C4-2B (cell line): ENCODE data around the gene CBX7.

Experiments
- CTCF ChIP-seq: fragments of 450-650 bp; conservative IDR thresholded peaks from 2 replicates; pipeline ENCODE4 v1.5.1; 2017; ENCODE audit warnings: mild to moderate bottlenecking
- ZFX ChIP-seq: fragments of 450-650 bp; IDR thresholded peaks from 2 replicates; pipeline ENCODE4 v1.6.1; 2017

GRCh38 chr22:39129081-39129480, 23.4 kb downstream of the CBX7 start:
- TF ChIP-seq CTCF (no peak), ZFX (no peak)
